K562 (cell line): ENCODE data around the gene CEACAM18. TPM values are rescaled to one million over a fixed set of nuclear protein-coding genes. Genes with fewer than 3 reads are reported as not detected.

Source experiments
- CAMTA2 ChIP-seq: fragments of 250-450 bp; sonication (Bioruptor Pico); conservative IDR thresholded peaks from 2 replicates; pipeline ENCODE4 v1.5.1; 2022
- CCAR2 ChIP-seq: fragments of 200-400 bp; formaldehyde crosslinking; IDR thresholded peaks from 2 replicates; pipeline ENCODE4 v1.6.1; 2017; ENCODE audit warnings: mild to moderate bottlenecking, low read depth, low read length
- CLOCK ChIP-seq: fragments of 250-450 bp; sonication (Bioruptor Pico); IDR thresholded peaks from 2 replicates; pipeline ENCODE4 v1.4.0; 2020; ENCODE audit warnings: mild to moderate bottlenecking, moderate library complexity, borderline replicate concordance
- EHMT2 ChIP-seq: fragments of 450-650 bp; IDR thresholded peaks from 2 replicates; pipeline ENCODE4 v1.6.1; 2018; ENCODE audit warnings: antibody characterized with exemption
- ERF ChIP-seq: fragments of 450-650 bp; formaldehyde crosslinking; IDR thresholded peaks from 2 replicates; pipeline ENCODE4 v1.4.0; 2020; ENCODE audit warnings: mild to moderate bottlenecking, mixed read lengths
- ETS1 ChIP-seq: conservative IDR thresholded peaks from 2 replicates; pipeline ENCODE4 v1.6.1; 2011; ENCODE audit warnings: low read depth, mild to moderate bottlenecking, low read length; ENCODE audit not compliant: control insufficient read depth
- FOXP1 ChIP-seq: sonication (generic); formaldehyde crosslinking; IDR thresholded peaks from 2 replicates; pipeline ENCODE4 v1.8.0; 2022; ENCODE audit warnings: mild to moderate bottlenecking, missing genetic modification reagents
- GTF2E2 ChIP-seq: fragments of 200-800 bp; sonication (Bioruptor generic); IDR thresholded peaks from 2 replicates; pipeline ENCODE4 v1.6.1; 2016; ENCODE audit warnings: missing genetic modification characterization, missing compliant biosample characterization
- KHSRP ChIP-seq: fragments of 450-650 bp; IDR thresholded peaks from 2 replicates; pipeline ENCODE4 v1.6.1; 2017
- KLF10 ChIP-seq: fragments of 250-450 bp; sonication (Bioruptor Pico); IDR thresholded peaks from 2 replicates; pipeline ENCODE4 v1.6.1; 2021; ENCODE audit warnings: matching md5 sums
- MAX ChIP-seq: sonication (generic); formaldehyde crosslinking; IDR thresholded peaks from 2 replicates; pipeline ENCODE4 v1.9.0; 2022; ENCODE audit warnings: mild to moderate bottlenecking, missing genetic modification reagents
- OTX1 ChIP-seq: fragments of 450-650 bp; formaldehyde crosslinking; IDR thresholded peaks from 2 replicates; pipeline ENCODE4 v1.4.0; 2022; ENCODE audit warnings: mild to moderate bottlenecking
- POLR2H ChIP-seq: IDR thresholded peaks from 2 replicates; pipeline ENCODE4 v1.6.1; 2016; ENCODE audit warnings: missing genetic modification characterization, low read depth, mild to moderate bottlenecking, control low read depth, missing compliant biosample characterization, moderate library complexity
- PPARD ChIP-seq: fragments of 250-450 bp; sonication (Bioruptor Pico); IDR thresholded peaks from 2 replicates; pipeline ENCODE4 v1.8.0; 2022; ENCODE audit warnings: inconsistent platforms, mild to moderate bottlenecking, moderate library complexity
- PTTG1 ChIP-seq: fragments of 450-650 bp; IDR thresholded peaks from 2 replicates; pipeline ENCODE4 v1.6.1; 2016; ENCODE audit warnings: low read depth, mild to moderate bottlenecking, missing genetic modification characterization, missing compliant biosample characterization
- SNIP1 ChIP-seq: fragments of 450-650 bp; IDR thresholded peaks from 2 replicates; pipeline ENCODE4 v1.7.1; 2017; ENCODE audit warnings: low read depth, mild to moderate bottlenecking
- TFE3 ChIP-seq: fragments of 450-650 bp; formaldehyde crosslinking; IDR thresholded peaks from 2 replicates; pipeline ENCODE4 v1.4.0; 2020; ENCODE audit warnings: mild to moderate bottlenecking, mixed read lengths
- ZBTB43 ChIP-seq: sonication (generic); formaldehyde crosslinking; IDR thresholded peaks from 2 replicates; pipeline ENCODE4 v1.8.0; 2023; ENCODE audit warnings: mild to moderate bottlenecking, missing genetic modification reagents
- ZBTB5 ChIP-seq: fragments of 450-650 bp; IDR thresholded peaks from 2 replicates; pipeline ENCODE4 v1.6.1; 2017; ENCODE audit warnings: antibody characterized with exemption
- ZFX ChIP-seq: sonication (generic); formaldehyde crosslinking; IDR thresholded peaks from 2 replicates; pipeline ENCODE4 v1.8.0; 2022; ENCODE audit warnings: mild to moderate bottlenecking, missing genetic modification reagents, moderate library complexity
- ZNF316 ChIP-seq: fragments of 450-650 bp; IDR thresholded peaks from 2 replicates; pipeline ENCODE4 v1.6.1; 2016
- ZNF76 ChIP-seq: fragments of 250-450 bp; sonication (Bioruptor Pico); IDR thresholded peaks from 2 replicates; pipeline ENCODE4 v1.4.0; 2020; ENCODE audit warnings: mild to moderate bottlenecking, moderate library complexity, borderline replicate concordance
- polyA plus RNA-seq, 8 experiments: library from polyadenylated mRNA; depleted of rRNA in 4 of 8; stranded (reverse) in 5 of 8; unstranded in 3 of 8; fragments of >200 nt; fragmentation: Nextera tagmentation in 2 of 8; fragmentation: Illumina TruSeq in 1 of 8; extraction: Ambion mirVana in 2 of 8; extraction: Trizol in 1 of 8; gene quantifications; 2 replicates each; pipeline versions ENCODE4 v1.2.1 to v1.2.3, GENCODE V29; 2011 to 2014; ENCODE audit warnings: inconsistent platforms in 1 of 8, missing spikeins in 1 of 8
- total RNA-seq, 7 experiments: library from RNA; depleted of rRNA in 6 of 7; stranded (reverse); fragments of >200 nt in 6 of 7; fragmentation: Illumina TruSeq in 2 of 7; extraction: Trizol in 2 of 7; gene quantifications; 2 replicates each; pipeline versions ENCODE4 v1.2.1 to v1.2.3, GENCODE V29; 2011 to 2021; ENCODE audit warnings: low replicate concordance in 1 of 7

The CEACAM18 gene
- total and polyA plus RNA-seq, 9 of the 15 experiments (the other 6 are each of a cell fraction or from before 2014, with no cell fraction given) = 0.08 to 0.24 (median 0.15) TPM; not detected in 3

- no peak for TF ChIP-seq ZBTB43 (CRISPR knock-in tag)
- no peak for TF ChIP-seq OTX1 (CRISPR knock-in tag)
- no peak for TF ChIP-seq CAMTA2 (CRISPR knock-in tag)
- peak; percentile 28; the same call in 1 of the 2 replicates for TF ChIP-seq MAX (CRISPR knock-in tag)
- TF ChIP-seq ZNF316 = peak; percentile 33; the same call in 1 of the 2 replicates
- no peak for TF ChIP-seq ZBTB5
- no peak for TF ChIP-seq KLF10 (CRISPR knock-in tag)
- no peak for TF ChIP-seq ZFX (CRISPR knock-in tag)
- TF ChIP-seq EHMT2 = no peak
- no peak for TF ChIP-seq KHSRP
- TF ChIP-seq ERF = no peak
- TF ChIP-seq PPARD (CRISPR knock-in tag) = no peak
- TF ChIP-seq POLR2H (tag) = no peak
- TF ChIP-seq ETS1 = no peak
- TF ChIP-seq CCAR2 = no peak
- no peak for TF ChIP-seq SNIP1
- 0 out of 2 replicates have a peak, but pooled peaks have one; percentile 16 for TF ChIP-seq ZNF76 (CRISPR knock-in tag)
- no peak; the same call in 1 of the 2 replicates for TF ChIP-seq TFE3 (CRISPR knock-in tag)
- TF ChIP-seq PTTG1 (tag) = no peak
- TF ChIP-seq CLOCK (CRISPR knock-in tag) = no peak
- TF ChIP-seq GTF2E2 (tag) = no peak
- no peak for TF ChIP-seq FOXP1 (CRISPR knock-in tag)
Measured at GRCh38 chr19:51469162-51469561, 9.2 kb upstream of the CEACAM18 start (continued).
